Muscle layer of colon (tissue), 2 donors: ENCODE results near the gene CYP2R1.

Source experiments
- H3K27ac ChIP-seq: one replicate; pipeline ENCODE4 v1.7.0; 2013; ENCODE audit warnings: low read depth, mild to moderate bottlenecking, low read length, moderate library complexity
- H3K27me3 ChIP-seq, 2 donors: one replicate each; pipeline ENCODE4 v1.7.0; 2013; ENCODE audit warnings: low read length in 2 of 2, mild to moderate bottlenecking in 2 of 2; ENCODE audit not compliant: insufficient read depth in 2 of 2, control insufficient read depth in 1 of 2
- H3K36me3 ChIP-seq: one replicate; pipeline ENCODE4 v1.7.0; 2013; ENCODE audit warnings: mild to moderate bottlenecking, low read length; ENCODE audit not compliant: insufficient read depth
- H3K4me1 ChIP-seq: one replicate; pipeline ENCODE4 v1.7.0; 2013; ENCODE audit warnings: mild to moderate bottlenecking, low read length; ENCODE audit not compliant: insufficient read depth
- H3K4me3 ChIP-seq, 2 donors: one replicate each; pipeline ENCODE4 v1.7.0; 2013; ENCODE audit warnings: low read length in 2 of 2, low read depth in 1 of 2, mild to moderate bottlenecking in 1 of 2, moderate library complexity in 1 of 2
- H3K9ac ChIP-seq: one replicate; pipeline ENCODE4 v1.7.0; 2013; ENCODE audit warnings: low read length
- H3K9me3 ChIP-seq: one replicate; pipeline ENCODE4 v1.7.0; 2013; ENCODE audit warnings: mild to moderate bottlenecking, low read length
- donor health status: abdominal sarcoma.
- donor health status: Adenocarcinoma of cecum.

The CYP2R1 gene, protein sequence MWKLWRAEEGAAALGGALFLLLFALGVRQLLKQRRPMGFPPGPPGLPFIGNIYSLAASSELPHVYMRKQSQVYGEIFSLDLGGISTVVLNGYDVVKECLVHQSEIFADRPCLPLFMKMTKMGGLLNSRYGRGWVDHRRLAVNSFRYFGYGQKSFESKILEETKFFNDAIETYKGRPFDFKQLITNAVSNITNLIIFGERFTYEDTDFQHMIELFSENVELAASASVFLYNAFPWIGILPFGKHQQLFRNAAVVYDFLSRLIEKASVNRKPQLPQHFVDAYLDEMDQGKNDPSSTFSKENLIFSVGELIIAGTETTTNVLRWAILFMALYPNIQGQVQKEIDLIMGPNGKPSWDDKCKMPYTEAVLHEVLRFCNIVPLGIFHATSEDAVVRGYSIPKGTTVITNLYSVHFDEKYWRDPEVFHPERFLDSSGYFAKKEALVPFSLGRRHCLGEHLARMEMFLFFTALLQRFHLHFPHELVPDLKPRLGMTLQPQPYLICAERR

GRCh38 chr11:14892036-14892556 lies at the start of gene CYP2R1:
Gene CYP2R1 (minus strand): TSS chr11:14892231. CDS start chr11:14892205, 26 bp downstream.
- Histone ChIP-seq H3K27ac (peak within 1 kb of the TSS; percentile 70), H3K27me3 (no peaks in the 10 kb centered on the region), H3K9ac (peak within 1 kb of the TSS; percentile 49), H3K9me3 (no peaks in the 10 kb centered on the region), H3K36me3 (no peaks in the 10 kb centered on the region), H3K4me1 (no peaks in the 10 kb centered on the region), H3K4me3 (peak within 1 kb of the TSS; percentile 70 to 72)

DNA sequence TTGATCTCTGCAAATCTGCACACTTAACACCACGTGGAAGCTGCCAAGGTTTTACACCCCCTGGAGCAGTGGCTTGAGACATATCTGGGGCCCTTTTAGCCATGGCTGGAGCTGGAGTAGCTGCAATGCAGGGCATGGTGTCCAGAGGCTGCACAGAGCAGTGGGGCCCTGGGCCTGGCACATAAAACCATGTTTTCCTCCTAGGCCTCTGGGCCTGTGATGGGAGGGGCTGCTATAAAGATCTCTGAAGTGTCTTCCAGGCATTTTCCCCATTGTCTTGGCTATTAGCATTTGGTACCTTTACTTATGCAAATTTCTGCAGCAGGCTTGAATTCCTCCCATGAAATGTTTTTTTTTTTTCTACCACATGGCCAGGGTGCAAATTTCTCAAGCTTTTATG lies 46.9 kb upstream of the CYP2R1 start:
- Histone ChIP-seq H3K4me1 (no peaks in the 10 kb centered on the region), H3K9me3 (no peaks in the 10 kb centered on the region), H3K36me3 (no peaks in the 10 kb centered on the region), H3K27ac (no peak overlapping the region), H3K4me3 (no peak overlapping the region), H3K9ac (no peak overlapping the region), H3K27me3 (no peaks in the 10 kb centered on the region)

- Histone ChIP-seq H3K9me3 (no peaks in the 10 kb centered on the region), H3K36me3 (no peaks in the 10 kb centered on the region), H3K4me3 (no peak overlapping the region), H3K4me1 (no peaks in the 10 kb centered on the region), H3K27me3 (no peaks in the 10 kb centered on the region), H3K9ac (no peak overlapping the region), H3K27ac (no peak overlapping the region)
Observed at GRCh38 chr11:14934641-14935351, 42.8 kb upstream of the CYP2R1 start.

DNA sequence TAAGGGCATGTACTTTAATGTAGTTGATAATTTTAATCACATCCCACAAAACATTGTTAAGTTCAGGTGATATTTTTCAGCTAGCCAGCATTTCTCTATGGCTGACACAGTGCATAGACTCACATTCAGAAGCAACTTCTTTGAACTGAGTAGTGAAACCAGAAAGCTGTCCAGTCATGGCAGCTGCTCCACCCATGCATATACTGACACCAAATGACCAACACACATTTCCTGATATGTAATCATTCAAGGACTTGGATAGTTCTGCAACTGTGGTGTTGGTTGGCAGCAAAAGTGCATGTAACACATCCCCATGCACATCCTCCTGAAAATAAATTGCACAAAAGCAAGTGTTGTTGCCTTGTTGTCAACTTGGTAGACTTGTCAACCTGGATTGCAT lies 40.4 kb upstream of the CYP2R1 start:
- Histone ChIP-seq H3K27ac (no peak overlapping the region), H3K9me3 (no peaks in the 10 kb centered on the region), H3K27me3 (no peaks in the 10 kb centered on the region), H3K4me1 (no peaks in the 10 kb centered on the region), H3K9ac (no peak overlapping the region), H3K36me3 (no peaks in the 10 kb centered on the region), H3K4me3 (no peak overlapping the region)

DNA sequence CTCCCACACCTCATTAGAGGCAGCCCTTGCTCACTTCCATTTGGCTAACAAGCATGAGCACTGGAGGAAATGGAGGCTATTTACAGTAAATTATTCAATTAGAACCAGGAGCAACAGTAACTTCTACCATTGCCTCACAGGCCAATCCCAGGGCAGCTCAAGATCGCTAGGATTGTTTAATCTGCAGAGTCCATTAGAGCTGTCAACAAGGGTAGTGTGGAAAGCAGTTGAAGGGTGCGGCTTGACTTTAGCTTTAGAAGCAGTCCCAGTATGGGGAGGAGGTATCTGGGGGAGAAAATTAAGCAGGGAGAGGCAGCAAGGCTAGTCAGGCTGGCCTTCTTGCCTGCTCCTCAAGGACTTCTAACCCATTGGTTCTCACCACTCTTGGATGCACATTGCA lies 38.3 kb upstream of the CYP2R1 start:
- Histone ChIP-seq H3K4me3 (no peak overlapping the region), H3K27ac (no peak overlapping the region), H3K36me3 (no peaks in the 10 kb centered on the region), H3K9ac (no peak overlapping the region), H3K27me3 (no peaks in the 10 kb centered on the region), H3K4me1 (no peaks in the 10 kb centered on the region), H3K9me3 (no peaks in the 10 kb centered on the region)

GRCh38 chr11:14927146-14927545 lies 35.1 kb upstream of the CYP2R1 start:
- Histone ChIP-seq H3K9ac (no peak overlapping the region), H3K36me3 (no peaks in the 10 kb centered on the region), H3K27ac (no peak overlapping the region), H3K4me3 (no peak overlapping the region), H3K4me1 (no peaks in the 10 kb centered on the region), H3K9me3 (no peaks in the 10 kb centered on the region), H3K27me3 (no peaks in the 10 kb centered on the region)

DNA sequence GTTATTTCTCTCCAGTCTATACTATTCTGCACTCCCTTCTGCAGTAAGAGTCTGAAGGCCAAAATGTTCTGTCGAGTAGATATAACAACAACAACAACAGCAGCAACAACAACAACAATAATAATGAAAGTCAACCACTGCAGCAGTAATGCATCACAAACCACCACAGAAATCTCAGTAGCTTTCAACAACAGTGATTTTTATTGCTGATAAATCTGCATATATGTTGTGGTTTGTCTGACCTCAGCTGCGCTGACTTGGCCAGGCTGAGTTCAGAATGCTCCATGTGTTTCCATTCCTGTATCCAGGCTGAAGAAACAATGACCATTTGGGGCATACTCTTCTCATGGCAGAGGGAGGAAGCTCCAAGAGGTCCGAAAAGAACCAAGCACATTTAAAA lies 32.3 kb upstream of the CYP2R1 start:
- H3K4me1 ChIP-seq, result no peaks in the 10 kb centered on the region
- H3K9me3 ChIP-seq, result no peaks in the 10 kb centered on the region
- H3K9ac ChIP-seq, result no peak overlapping the region
- no peak overlapping the region for H3K4me3 ChIP-seq
- no peaks in the 10 kb centered on the region for H3K36me3 ChIP-seq
- H3K27ac ChIP-seq, result no peak overlapping the region
- no peaks in the 10 kb centered on the region for H3K27me3 ChIP-seq

GRCh38 chr11:14916403-14916802 lies 24.4 kb upstream of the CYP2R1 start:
- no peak overlapping the region for H3K4me3 ChIP-seq
- H3K9me3 ChIP-seq, result no peaks in the 10 kb centered on the region
- no peaks in the 10 kb centered on the region for H3K4me1 ChIP-seq
- no peaks in the 10 kb centered on the region for H3K36me3 ChIP-seq
- H3K27ac ChIP-seq, result no peak overlapping the region
- H3K27me3 ChIP-seq, result no peaks in the 10 kb centered on the region
- no peak overlapping the region for H3K9ac ChIP-seq

- Histone ChIP-seq H3K36me3 (no peaks in the 10 kb centered on the region), H3K4me3 (no peak overlapping the region), H3K27ac (no peak overlapping the region), H3K4me1 (no peaks in the 10 kb centered on the region), H3K27me3 (no peaks in the 10 kb centered on the region), H3K9me3 (no peaks in the 10 kb centered on the region), H3K9ac (no peak overlapping the region)
Observed at GRCh38 chr11:14914536-14914935, 22.5 kb upstream of the CYP2R1 start.

GRCh38 chr11:14908214-14908880 lies 16.3 kb upstream of the CYP2R1 start:
- Histone ChIP-seq H3K4me1 (peaks cover 15% of the 10 kb centered on the region), H3K36me3 (no peaks in the 10 kb centered on the region), H3K9me3 (no peaks in the 10 kb centered on the region), H3K27ac (no peak overlapping the region), H3K27me3 (no peaks in the 10 kb centered on the region), H3K4me3 (no peak overlapping the region), H3K9ac (no peak overlapping the region)
